HEK293 (cell line): ENCODE results near the gene LIN52.
A peak's percentile ranks its signal among the peaks of the same experiment; 100 is the strongest.

ENCODE experiments used
- KLF7 ChIP-seq: fragments of 450-650 bp; formaldehyde crosslinking; IDR thresholded peaks from 2 replicates; pipeline ENCODE4 v1.5.1; 2016; ENCODE audit warnings: missing biosample characterization, missing genetic modification characterization, borderline replicate concordance
- MEIS1 ChIP-seq: sonication (generic); formaldehyde crosslinking; IDR thresholded peaks from 2 replicates; pipeline ENCODE4 v1.8.1; 2022; ENCODE audit warnings: missing genetic modification reagents, mild to moderate bottlenecking, borderline replicate concordance
- MYNN ChIP-seq: fragments of 450-650 bp; formaldehyde crosslinking; IDR thresholded peaks from 2 replicates; pipeline ENCODE4 v1.5.1; 2016; ENCODE audit warnings: missing biosample characterization, missing genetic modification characterization, borderline replicate concordance
- TCF7L2 ChIP-seq: IDR thresholded peaks from 2 replicates; pipeline ENCODE4 v1.6.1; 2011; ENCODE audit warnings: low read depth, mild to moderate bottlenecking, inconsistent platforms, low read length, moderate library complexity, borderline replicate concordance
- ZBTB7A ChIP-seq: fragments of 450-650 bp; formaldehyde crosslinking; IDR thresholded peaks from 2 replicates; pipeline ENCODE4 v1.5.1; 2016; ENCODE audit warnings: low read depth, missing biosample characterization, missing genetic modification characterization
- ZNF10 ChIP-seq: fragments of 450-650 bp; formaldehyde crosslinking; IDR thresholded peaks from 2 replicates; pipeline ENCODE4 v1.5.1; 2017; ENCODE audit warnings: missing biosample characterization, missing genetic modification characterization
- ZNF16 ChIP-seq: fragments of 450-650 bp; formaldehyde crosslinking; IDR thresholded peaks from 2 replicates; pipeline ENCODE4 v1.5.1; 2016; ENCODE audit warnings: low read depth, missing biosample characterization, missing genetic modification characterization
- ZNF184 ChIP-seq: fragments of 450-650 bp; IDR thresholded peaks from 2 replicates; pipeline ENCODE4 v1.5.1; 2018; ENCODE audit warnings: missing biosample characterization, mild to moderate bottlenecking, missing genetic modification characterization
- ZNF202 ChIP-seq: fragments of 450-650 bp; formaldehyde crosslinking; IDR thresholded peaks from 2 replicates; pipeline ENCODE4 v1.5.1; 2016; ENCODE audit warnings: missing biosample characterization, missing genetic modification characterization, borderline replicate concordance
- ZNF214 ChIP-seq: fragments of 450-650 bp; formaldehyde crosslinking; IDR thresholded peaks from 2 replicates; pipeline ENCODE4 v1.5.1; 2017; ENCODE audit warnings: missing biosample characterization, mild to moderate bottlenecking, missing genetic modification characterization, borderline replicate concordance
- ZNF354C ChIP-seq: fragments of 450-650 bp; formaldehyde crosslinking; IDR thresholded peaks from 2 replicates; pipeline ENCODE4 v1.5.1; 2016; ENCODE audit warnings: missing biosample characterization, missing genetic modification characterization, low read depth, borderline replicate concordance
- ZNF555 ChIP-seq: fragments of 450-650 bp; formaldehyde crosslinking; conservative IDR thresholded peaks from 2 replicates; pipeline ENCODE4 v1.5.1; 2017; ENCODE audit warnings: missing biosample characterization, mild to moderate bottlenecking, missing genetic modification characterization, inconsistent platforms
- ZNF658 ChIP-seq: fragments of 450-650 bp; formaldehyde crosslinking; IDR thresholded peaks from 2 replicates; pipeline ENCODE4; 2016; ENCODE audit warnings: missing biosample characterization, missing genetic modification characterization
- ZNF76 ChIP-seq: fragments of 450-650 bp; formaldehyde crosslinking; IDR thresholded peaks from 2 replicates; pipeline ENCODE4; 2016; ENCODE audit warnings: low read depth, missing biosample characterization, missing genetic modification characterization, borderline replicate concordance
- ZNF776 ChIP-seq: fragments of 450-650 bp; formaldehyde crosslinking; IDR thresholded peaks from 2 replicates; pipeline ENCODE4 v1.5.0; 2017; ENCODE audit warnings: missing biosample characterization, missing genetic modification characterization, borderline replicate concordance
- ZNF792 ChIP-seq: fragments of 450-650 bp; formaldehyde crosslinking; IDR thresholded peaks from 2 replicates; pipeline ENCODE4 v1.5.1; 2016; ENCODE audit warnings: missing biosample characterization, missing genetic modification characterization
- ZNF837 ChIP-seq: fragments of 450-650 bp; formaldehyde crosslinking; IDR thresholded peaks from 2 replicates; pipeline ENCODE4 v1.5.1; 2016; ENCODE audit warnings: missing biosample characterization, missing genetic modification characterization
- ZSCAN16 ChIP-seq: fragments of 450-650 bp; formaldehyde crosslinking; IDR thresholded peaks from 2 replicates; pipeline ENCODE4 v1.5.1; 2016; ENCODE audit warnings: missing biosample characterization, missing genetic modification characterization
- TF ChIP-seq, protein P1 (sequence below): fragments of 450-650 bp; formaldehyde crosslinking; conservative IDR thresholded peaks from 2 replicates; pipeline ENCODE4 v1.5.1; 2016; ENCODE audit warnings: low read depth, missing biosample characterization, missing genetic modification characterization
- TF ChIP-seq, protein P2 (sequence below): fragments of 450-650 bp; formaldehyde crosslinking; conservative IDR thresholded peaks from 2 replicates; pipeline ENCODE4 v1.5.1; 2016; ENCODE audit warnings: low read depth, missing biosample characterization, missing genetic modification characterization
- TF ChIP-seq, protein P3 (sequence below): fragments of 450-650 bp; formaldehyde crosslinking; IDR thresholded peaks from 2 replicates; pipeline ENCODE4 v1.5.1; 2016; ENCODE audit warnings: missing biosample characterization, missing genetic modification characterization
- TF ChIP-seq, protein P4 (sequence below): fragments of 450-650 bp; formaldehyde crosslinking; IDR thresholded peaks from 2 replicates; pipeline ENCODE4 v1.5.1; 2017; ENCODE audit warnings: missing biosample characterization, missing genetic modification characterization
- TF ChIP-seq, protein P5 (sequence below): fragments of 450-650 bp; formaldehyde crosslinking; IDR thresholded peaks from 2 replicates; pipeline ENCODE4 v1.5.1; 2016; ENCODE audit warnings: missing biosample characterization, missing genetic modification characterization

The LIN52 gene

DNA sequence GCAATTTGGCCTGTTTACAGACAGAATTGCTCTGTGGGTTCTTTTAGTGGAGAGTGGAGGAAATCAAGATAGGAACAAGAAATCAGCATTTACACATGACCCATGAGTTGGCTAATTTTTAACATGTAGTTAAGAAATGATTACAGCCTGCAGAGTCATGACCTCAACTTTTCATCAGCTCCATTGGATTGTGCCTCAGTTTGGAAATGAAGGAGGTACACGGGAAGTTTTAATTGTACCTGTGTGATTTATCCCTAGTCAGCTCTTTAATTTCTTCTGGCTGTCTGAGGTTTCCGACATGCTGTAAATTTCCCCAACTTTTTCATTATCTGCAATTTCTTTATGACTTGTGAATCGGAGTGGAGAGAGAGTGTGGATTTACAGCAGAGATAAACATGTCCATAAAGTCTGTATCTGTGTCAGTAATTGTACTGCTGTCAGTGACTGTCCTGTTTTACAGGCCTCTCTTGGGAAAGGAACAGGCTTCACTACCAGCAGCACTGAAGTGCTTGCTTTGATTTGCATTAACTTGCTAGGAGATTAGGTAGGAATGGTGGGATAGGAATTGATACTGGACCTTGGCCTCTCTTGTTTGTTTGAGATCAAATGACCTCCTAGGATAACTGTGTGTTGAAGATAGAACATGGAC is 49.2 kb downstream of the LIN52 start (continued):
- TF ChIP-seq, protein P1, sequence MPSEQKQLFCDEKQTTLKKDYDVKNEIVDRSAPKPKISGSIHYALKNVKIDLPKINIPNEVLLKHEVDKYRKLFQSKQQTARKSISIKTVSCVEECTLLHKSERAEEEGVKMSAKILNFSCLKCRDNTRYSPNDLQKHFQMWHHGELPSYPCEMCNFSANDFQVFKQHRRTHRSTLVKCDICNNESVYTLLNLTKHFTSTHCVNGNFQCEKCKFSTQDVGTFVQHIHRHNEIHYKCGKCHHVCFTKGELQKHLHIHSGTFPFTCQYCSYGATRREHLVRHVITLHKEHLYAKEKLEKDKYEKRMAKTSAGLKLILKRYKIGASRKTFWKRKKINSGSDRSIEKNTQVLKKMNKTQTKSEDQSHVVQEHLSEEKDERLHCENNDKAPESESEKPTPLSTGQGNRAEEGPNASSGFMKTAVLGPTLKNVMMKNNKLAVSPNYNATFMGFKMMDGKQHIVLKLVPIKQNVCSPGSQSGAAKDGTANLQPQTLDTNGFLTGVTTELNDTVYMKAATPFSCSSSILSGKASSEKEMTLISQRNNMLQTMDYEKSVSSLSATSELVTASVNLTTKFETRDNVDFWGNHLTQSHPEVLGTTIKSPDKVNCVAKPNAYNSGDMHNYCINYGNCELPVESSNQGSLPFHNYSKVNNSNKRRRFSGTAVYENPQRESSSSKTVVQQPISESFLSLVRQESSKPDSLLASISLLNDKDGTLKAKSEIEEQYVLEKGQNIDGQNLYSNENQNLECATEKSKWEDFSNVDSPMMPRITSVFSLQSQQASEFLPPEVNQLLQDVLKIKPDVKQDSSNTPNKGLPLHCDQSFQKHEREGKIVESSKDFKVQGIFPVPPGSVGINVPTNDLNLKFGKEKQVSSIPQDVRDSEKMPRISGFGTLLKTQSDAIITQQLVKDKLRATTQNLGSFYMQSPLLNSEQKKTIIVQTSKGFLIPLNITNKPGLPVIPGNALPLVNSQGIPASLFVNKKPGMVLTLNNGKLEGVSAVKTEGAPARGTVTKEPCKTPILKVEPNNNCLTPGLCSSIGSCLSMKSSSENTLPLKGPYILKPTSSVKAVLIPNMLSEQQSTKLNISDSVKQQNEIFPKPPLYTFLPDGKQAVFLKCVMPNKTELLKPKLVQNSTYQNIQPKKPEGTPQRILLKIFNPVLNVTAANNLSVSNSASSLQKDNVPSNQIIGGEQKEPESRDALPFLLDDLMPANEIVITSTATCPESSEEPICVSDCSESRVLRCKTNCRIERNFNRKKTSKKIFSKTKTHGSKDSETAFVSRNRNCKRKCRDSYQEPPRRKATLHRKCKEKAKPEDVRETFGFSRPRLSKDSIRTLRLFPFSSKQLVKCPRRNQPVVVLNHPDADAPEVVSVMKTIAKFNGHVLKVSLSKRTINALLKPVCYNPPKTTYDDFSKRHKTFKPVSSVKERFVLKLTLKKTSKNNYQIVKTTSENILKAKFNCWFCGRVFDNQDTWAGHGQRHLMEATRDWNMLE (tag by site-specific recombination): no peak
- TF ChIP-seq ZNF837 (no peak), ZNF354C (tag by site-specific recombination) (no peak), MEIS1 (no peak), TCF7L2 (peak; percentile 81; the same call in 1 of the 2 replicates), ZNF10 (tag by site-specific recombination) (no peak), ZSCAN16 (tag by site-specific recombination) (peak; percentile 73; the same call in 1 of the 2 replicates), ZNF792 (tag by site-specific recombination) (no peak), ZNF184 (tag by site-specific recombination) (no peak), MYNN (tag by site-specific recombination) (no peak), ZNF16 (tag by site-specific recombination) (no peak), KLF7 (tag by site-specific recombination) (peak; percentile 27; the same call in 1 of the 2 replicates), ZNF555 (no peak), ZBTB7A (no peak), ZNF76 (no peak), ZNF658 (tag by site-specific recombination) (no peak), ZNF214 (tag by site-specific recombination) (no peak), ZNF202 (no peak), ZNF776 (tag by site-specific recombination) (no peak)
- TF ChIP-seq, protein P2, sequence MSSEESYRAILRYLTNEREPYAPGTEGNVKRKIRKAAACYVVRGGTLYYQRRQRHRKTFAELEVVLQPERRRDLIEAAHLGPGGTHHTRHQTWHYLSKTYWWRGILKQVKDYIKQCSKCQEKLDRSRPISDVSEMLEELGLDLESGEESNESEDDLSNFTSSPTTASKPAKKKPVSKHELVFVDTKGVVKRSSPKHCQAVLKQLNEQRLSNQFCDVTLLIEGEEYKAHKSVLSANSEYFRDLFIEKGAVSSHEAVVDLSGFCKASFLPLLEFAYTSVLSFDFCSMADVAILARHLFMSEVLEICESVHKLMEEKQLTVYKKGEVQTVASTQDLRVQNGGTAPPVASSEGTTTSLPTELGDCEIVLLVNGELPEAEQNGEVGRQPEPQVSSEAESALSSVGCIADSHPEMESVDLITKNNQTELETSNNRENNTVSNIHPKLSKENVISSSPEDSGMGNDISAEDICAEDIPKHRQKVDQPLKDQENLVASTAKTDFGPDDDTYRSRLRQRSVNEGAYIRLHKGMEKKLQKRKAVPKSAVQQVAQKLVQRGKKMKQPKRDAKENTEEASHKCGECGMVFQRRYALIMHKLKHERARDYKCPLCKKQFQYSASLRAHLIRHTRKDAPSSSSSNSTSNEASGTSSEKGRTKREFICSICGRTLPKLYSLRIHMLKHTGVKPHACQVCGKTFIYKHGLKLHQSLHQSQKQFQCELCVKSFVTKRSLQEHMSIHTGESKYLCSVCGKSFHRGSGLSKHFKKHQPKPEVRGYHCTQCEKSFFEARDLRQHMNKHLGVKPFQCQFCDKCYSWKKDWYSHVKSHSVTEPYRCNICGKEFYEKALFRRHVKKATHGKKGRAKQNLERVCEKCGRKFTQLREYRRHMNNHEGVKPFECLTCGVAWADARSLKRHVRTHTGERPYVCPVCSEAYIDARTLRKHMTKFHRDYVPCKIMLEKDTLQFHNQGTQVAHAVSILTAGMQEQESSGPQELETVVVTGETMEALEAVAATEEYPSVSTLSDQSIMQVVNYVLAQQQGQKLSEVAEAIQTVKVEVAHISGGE: no peak
- TF ChIP-seq, protein P3, sequence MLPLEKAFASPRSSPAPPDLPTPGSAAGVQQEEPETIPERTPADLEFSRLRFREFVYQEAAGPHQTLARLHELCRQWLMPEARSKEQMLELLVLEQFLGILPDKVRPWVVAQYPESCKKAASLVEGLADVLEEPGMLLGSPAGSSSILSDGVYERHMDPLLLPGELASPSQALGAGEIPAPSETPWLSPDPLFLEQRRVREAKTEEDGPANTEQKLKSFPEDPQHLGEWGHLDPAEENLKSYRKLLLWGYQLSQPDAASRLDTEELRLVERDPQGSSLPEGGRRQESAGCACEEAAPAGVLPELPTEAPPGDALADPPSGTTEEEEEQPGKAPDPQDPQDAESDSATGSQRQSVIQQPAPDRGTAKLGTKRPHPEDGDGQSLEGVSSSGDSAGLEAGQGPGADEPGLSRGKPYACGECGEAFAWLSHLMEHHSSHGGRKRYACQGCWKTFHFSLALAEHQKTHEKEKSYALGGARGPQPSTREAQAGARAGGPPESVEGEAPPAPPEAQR (tag by site-specific recombination): no peak
- TF ChIP-seq, protein P4, sequence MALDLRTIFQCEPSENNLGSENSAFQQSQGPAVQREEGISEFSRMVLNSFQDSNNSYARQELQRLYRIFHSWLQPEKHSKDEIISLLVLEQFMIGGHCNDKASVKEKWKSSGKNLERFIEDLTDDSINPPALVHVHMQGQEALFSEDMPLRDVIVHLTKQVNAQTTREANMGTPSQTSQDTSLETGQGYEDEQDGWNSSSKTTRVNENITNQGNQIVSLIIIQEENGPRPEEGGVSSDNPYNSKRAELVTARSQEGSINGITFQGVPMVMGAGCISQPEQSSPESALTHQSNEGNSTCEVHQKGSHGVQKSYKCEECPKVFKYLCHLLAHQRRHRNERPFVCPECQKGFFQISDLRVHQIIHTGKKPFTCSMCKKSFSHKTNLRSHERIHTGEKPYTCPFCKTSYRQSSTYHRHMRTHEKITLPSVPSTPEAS (tag by site-specific recombination): no peak
- TF ChIP-seq, protein P5, sequence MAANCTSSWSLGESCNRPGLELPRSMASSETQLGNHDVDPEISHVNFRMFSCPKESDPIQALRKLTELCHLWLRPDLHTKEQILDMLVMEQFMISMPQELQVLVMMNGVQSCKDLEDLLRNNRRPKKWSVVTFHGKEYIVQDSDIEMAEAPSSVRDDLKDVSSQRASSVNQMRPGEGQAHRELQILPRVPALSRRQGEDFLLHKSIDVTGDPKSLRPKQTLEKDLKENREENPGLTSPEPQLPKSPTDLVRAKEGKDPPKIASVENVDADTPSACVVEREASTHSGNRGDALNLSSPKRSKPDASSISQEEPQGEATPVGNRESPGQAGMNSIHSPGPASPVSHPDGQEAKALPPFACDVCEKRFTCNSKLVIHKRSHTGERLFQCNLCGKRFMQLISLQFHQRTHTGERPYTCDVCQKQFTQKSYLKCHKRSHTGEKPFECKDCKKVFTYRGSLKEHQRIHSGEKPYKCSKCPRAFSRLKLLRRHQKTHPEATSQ: no peak
